Ectodermal cell (in vitro differentiated cells): ENCODE results near the gene PBXIP1.
"Not testable (repeated sequence)": the region's sequence is repeated elsewhere in the genome, so short reads cannot be mapped to it uniquely, and the experiment has no call there.

Experiments used
- H3K27ac ChIP-seq: 2 replicates; pipeline ENCODE4 v1.7.0; 2013; ENCODE audit warnings: mild to moderate bottlenecking, low read depth, low read length; ENCODE audit not compliant: insufficient read depth, poor library complexity, severe bottlenecking
- H3K27me3 ChIP-seq: 2 replicates; pipeline ENCODE4 v1.7.0; 2013; ENCODE audit warnings: mild to moderate bottlenecking, low read length; ENCODE audit not compliant: insufficient read depth, control insufficient read depth, poor library complexity, severe bottlenecking
- H3K36me3 ChIP-seq: one replicate; pipeline ENCODE4 v1.7.0; 2013; ENCODE audit warnings: low read length; ENCODE audit not compliant: control insufficient read depth, insufficient read depth
- H3K4me1 ChIP-seq: one replicate; pipeline ENCODE4 v1.7.0; 2013; ENCODE audit warnings: low read length; ENCODE audit not compliant: control insufficient read depth, insufficient read depth
- H3K4me3 ChIP-seq: 2 replicates; pipeline ENCODE4 v1.7.0; 2013; ENCODE audit warnings: low read depth, low read length, control low read depth; ENCODE audit not compliant: insufficient read depth
- H3K9me3 ChIP-seq: 2 replicates; pipeline ENCODE4 v1.7.0; 2013; ENCODE audit warnings: mild to moderate bottlenecking, low read length, moderate library complexity; ENCODE audit not compliant: control insufficient read depth
- WGBS, 2 experiments: methylation state at CpG; one replicate each; pipeline ENCODE4 v1.1.7; 2013; ENCODE audit warnings: missing lambda C conversion rate in 2 of 2; 5-methylcytosine and 5-hydroxymethylcytosine counted together

The PBXIP1 gene

GRCh38 chr1:154982341-154982740 is 26.4 kb upstream of the PBXIP1 start:
- 54 to 59% methylated on average over 6 of the region's 6 CpGs for WGBS, 2 experiments
- Histone ChIP-seq H3K27ac (peak overlapping the region; percentile 38), H3K9me3 (no peaks in the 10 kb centered on the region), H3K4me3 (peak overlapping the region; percentile 44), H3K27me3 (no peaks in the 10 kb centered on the region), H3K4me1 (peaks cover 12% of the 10 kb centered on the region), H3K36me3 (peaks cover 14% of the 10 kb centered on the region)

GRCh38 chr1:154978360-154978759 is 22.5 kb upstream of the PBXIP1 start:
- no peak overlapping the region for H3K27ac ChIP-seq
- H3K4me1 ChIP-seq: peaks cover 13% of the 10 kb centered on the region
- H3K27me3 ChIP-seq: no peaks in the 10 kb centered on the region
- 100% methylated on average over 1 of the region's 3 CpGs for WGBS, 2 experiments
- H3K36me3 ChIP-seq: peaks cover 14% of the 10 kb centered on the region
- H3K9me3 ChIP-seq: no peaks in the 10 kb centered on the region
- no peak overlapping the region for H3K4me3 ChIP-seq

DNA sequence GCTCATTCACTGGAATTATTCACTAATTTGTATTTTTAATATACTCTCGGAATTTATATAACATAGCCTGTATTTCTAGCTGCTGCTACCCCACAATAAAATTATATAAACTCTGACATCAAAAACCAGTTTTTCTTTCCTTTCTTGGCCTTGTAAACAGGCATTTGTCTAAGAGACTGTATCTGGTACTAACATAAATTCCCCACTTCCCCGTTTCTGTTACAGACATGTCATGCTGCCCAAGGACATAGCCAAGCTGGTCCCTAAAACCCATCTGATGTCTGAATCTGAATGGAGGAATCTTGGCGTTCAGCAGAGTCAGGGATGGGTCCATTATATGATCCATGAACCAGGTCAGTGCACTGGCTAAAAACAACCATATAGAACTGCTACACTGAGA is 21.9 kb upstream of the PBXIP1 start:
- 93 to 96% methylated on average over 3 of the region's 3 CpGs for whole genome bisulfite sequencing, 2 experiments
- H3K4me3 ChIP-seq, H3K9me3 ChIP-seq, H3K27ac ChIP-seq, H3K27me3 ChIP-seq: not testable (repeated sequence)
- Histone ChIP-seq H3K36me3 (peaks cover 14% of the 10 kb centered on the region), H3K4me1 (peaks cover 18% of the 10 kb centered on the region)

DNA sequence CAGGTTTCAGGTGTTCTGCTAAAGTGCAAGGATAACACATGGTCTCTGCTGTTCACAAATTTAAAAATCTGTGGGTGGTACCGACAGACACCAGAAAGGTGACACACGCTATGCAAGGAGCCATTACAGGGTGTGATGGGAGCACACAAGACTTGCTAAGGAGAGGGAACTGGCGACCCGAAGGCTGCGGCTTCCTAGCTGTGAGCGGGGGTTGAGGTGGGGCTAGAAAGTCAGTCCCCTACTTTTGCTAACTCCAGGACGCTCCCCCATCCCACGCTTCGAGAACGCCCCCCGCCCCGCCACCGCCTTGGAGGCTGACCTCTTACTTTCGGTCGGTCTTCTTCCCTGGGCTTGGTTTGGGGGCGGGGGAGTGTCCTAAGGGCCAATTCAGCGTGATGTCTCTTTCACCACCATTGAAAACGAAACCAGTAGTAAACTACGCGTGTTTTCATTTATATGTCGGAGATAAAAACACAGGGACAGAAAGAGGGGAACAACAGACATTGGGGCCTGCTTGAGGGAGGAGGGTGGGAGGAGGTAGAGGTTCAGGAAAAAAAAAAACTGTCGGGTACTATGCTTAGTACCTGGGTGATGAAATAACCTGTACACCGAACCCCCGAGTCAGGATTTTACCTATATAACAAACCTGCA is 19.6 kb upstream of the PBXIP1 start:
- WGBS, 2 experiments: 0 to 2% methylated on average over 22 to 24 of the region's 24 CpGs
- H3K9me3 ChIP-seq: no peaks in the 10 kb centered on the region
- H3K36me3 ChIP-seq: peaks cover 9% of the 10 kb centered on the region
- peak overlapping the region; percentile 64 for H3K4me3 ChIP-seq
- H3K27ac ChIP-seq: peak overlapping the region; percentile 95
- H3K4me1 ChIP-seq: peaks cover 34% of the 10 kb centered on the region
- H3K27me3 ChIP-seq: no peaks in the 10 kb centered on the region

- Histone ChIP-seq H3K9me3 (no peaks in the 10 kb centered on the region), H3K27ac (peak overlapping the region; percentile 95), H3K4me3 (peak overlapping the region; percentile 64), H3K36me3 (peaks cover 9% of the 10 kb centered on the region), H3K4me1 (peaks cover 34% of the 10 kb centered on the region), H3K27me3 (no peaks in the 10 kb centered on the region)
- WGBS, 2 experiments: 0 to 1% methylated on average over 30 of the region's 30 CpGs
These were observed 19.0 kb upstream of the PBXIP1 start for GRCh38 chr1:154974808-154975408.

- Histone ChIP-seq H3K27ac (peak within 1 kb of the TSS; percentile 95), H3K4me1 (peaks cover 39% of the 10 kb centered on the region), H3K27me3 (no peaks in the 10 kb centered on the region), H3K36me3 (peaks cover 6% of the 10 kb centered on the region), H3K9me3 (no peaks in the 10 kb centered on the region), H3K4me3 (peak within 1 kb of the TSS; percentile 64)
- WGBS, 2 experiments: 0 to 1% methylated on average over 47 of the region's 47 CpGs
These were observed 18.4 kb upstream of the PBXIP1 start, which contains the start of gene CKS1B for GRCh38 chr1:154974102-154974807. Gene CKS1B, plus strand, starts transcription at chr1:154974681. Its CDS starts 65 bp downstream, at chr1:154974746.

GRCh38 chr1:154973344-154974101 is 17.6 kb upstream of the PBXIP1 start:
- WGBS, 2 experiments: 2 to 3% methylated on average over 32 to 37 of the region's 37 CpGs
- no peaks in the 10 kb centered on the region for H3K27me3 ChIP-seq
- peak overlapping the region; percentile 64 for H3K4me3 ChIP-seq
- H3K9me3 ChIP-seq: no peaks in the 10 kb centered on the region
- H3K4me1 ChIP-seq: peaks cover 46% of the 10 kb centered on the region
- H3K36me3 ChIP-seq: peaks cover 4% of the 10 kb centered on the region
- peak overlapping the region; percentile 89 for H3K27ac ChIP-seq

- H3K4me3 ChIP-seq: peak overlapping the region; percentile 64
- peak overlapping the region; percentile 89 for H3K27ac ChIP-seq
- no peaks in the 10 kb centered on the region for H3K27me3 ChIP-seq
- WGBS, 2 experiments: 10% methylated on average over 17 to 18 of the region's 18 CpGs
- peaks cover 6% of the 10 kb centered on the region for H3K36me3 ChIP-seq
- H3K4me1 ChIP-seq: peaks cover 50% of the 10 kb centered on the region
- no peaks in the 10 kb centered on the region for H3K9me3 ChIP-seq
These were observed 16.8 kb upstream of the PBXIP1 start for GRCh38 chr1:154972517-154973343.

DNA sequence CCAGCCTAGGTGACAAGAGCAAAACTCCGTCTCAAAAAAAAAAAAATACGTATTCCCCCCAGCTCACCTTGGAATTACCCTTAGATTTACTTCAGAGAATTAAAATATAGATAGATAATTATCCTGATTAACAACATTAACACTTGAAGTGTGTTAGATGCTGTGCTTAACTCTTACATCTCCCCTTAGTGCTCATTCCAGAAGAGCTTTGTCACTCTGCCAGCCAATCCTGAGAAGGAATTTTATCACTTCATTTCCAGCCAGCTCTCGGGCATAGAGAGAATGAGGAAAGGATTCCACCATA is 16.3 kb upstream of the PBXIP1 start:
- Histone ChIP-seq H3K27me3 (no peaks in the 10 kb centered on the region), H3K27ac (peak overlapping the region; percentile 89), H3K4me1 (peaks cover 50% of the 10 kb centered on the region), H3K4me3 (peak overlapping the region; percentile 25), H3K9me3 (no peaks in the 10 kb centered on the region), H3K36me3 (peaks cover 6% of the 10 kb centered on the region)
- WGBS, 2 experiments: 0 to 29% methylated on average over 1 to 3 of the region's 3 CpGs
